GM12878 (cell line): ENCODE data around the gene SPCS3. TPM values are rescaled to one million over a fixed set of nuclear protein-coding genes. Genes with fewer than 3 reads are reported as not detected.

Experiments
- ATF2 ChIP-seq: IDR thresholded peaks from 2 replicates; pipeline ENCODE4 v1.6.1; 2012; ENCODE audit warnings: low read length, inconsistent platforms
- ATF7 ChIP-seq: fragments of 450-650 bp; IDR thresholded peaks from 2 replicates; pipeline ENCODE4 v1.6.1; 2016; ENCODE audit warnings: low read depth, mild to moderate bottlenecking
- BCL11A ChIP-seq: IDR thresholded peaks from 2 replicates; pipeline ENCODE4 v1.6.1; 2011; ENCODE audit warnings: low read depth, low read length
- BHLHE40 ChIP-seq, 2 experiments: fragments of 450-650 bp in 1 of 2; IDR thresholded peaks; 2 replicates each; pipeline ENCODE4 v1.6.1; 2011 to 2017; ENCODE audit warnings: low read depth in 2 of 2, borderline replicate concordance in 1 of 2, improper control_type of control experiment in 1 of 2, low read length in 1 of 2, mild to moderate bottlenecking in 1 of 2
- CBFB ChIP-seq: IDR thresholded peaks from 2 replicates; pipeline ENCODE4 v1.6.1; 2016; ENCODE audit warnings: antibody characterized with exemption, low read depth
- CREB1 ChIP-seq: IDR thresholded peaks from 2 replicates; pipeline ENCODE4 v1.6.1; 2012; ENCODE audit warnings: low read depth, mild to moderate bottlenecking, inconsistent platforms
- DPF2 ChIP-seq: fragments of 450-650 bp; IDR thresholded peaks from 2 replicates; pipeline ENCODE4 v1.6.1; 2017; ENCODE audit warnings: mild to moderate bottlenecking
- EP300 ChIP-seq, 2 experiments: fragments of 150-350 bp in 1 of 2; IDR thresholded peaks; 2 replicates each; pipeline ENCODE4 v1.6.1; 2011 to 2012; ENCODE audit warnings: low read depth in 2 of 2, low read length in 2 of 2, borderline replicate concordance in 1 of 2, improper control_type of control experiment in 1 of 2, inconsistent platforms in 1 of 2; ENCODE audit not compliant: control insufficient read depth in 1 of 2
- FOXM1 ChIP-seq: IDR thresholded peaks from 2 replicates; pipeline ENCODE4 v1.6.1; 2012; ENCODE audit warnings: low read depth, mild to moderate bottlenecking, inconsistent platforms, low read length, moderate library complexity
- GABPA ChIP-seq: IDR thresholded peaks from 2 replicates; pipeline ENCODE4 v1.6.1; 2014; ENCODE audit warnings: antibody characterized with exemption, low read depth, mild to moderate bottlenecking, inconsistent platforms
- HDAC6 ChIP-seq: fragments of 200-600 bp; sonication (generic); IDR thresholded peaks from one replicate; pipeline ENCODE4 v1.8.0; 2017; ENCODE audit warnings: antibody characterized with exemption; ENCODE audit not compliant: unreplicated experiment
- MEF2A ChIP-seq: IDR thresholded peaks from 2 replicates; pipeline ENCODE4 v1.6.1; 2011; ENCODE audit warnings: low read depth, mild to moderate bottlenecking, low read length, moderate library complexity; ENCODE audit not compliant: insufficient read depth
- MEF2B ChIP-seq: fragments of 450-650 bp; IDR thresholded peaks from 2 replicates; pipeline ENCODE4 v1.6.1; 2018; ENCODE audit warnings: mild to moderate bottlenecking, moderate library complexity; ENCODE audit not compliant: partially characterized antibody, poor library complexity, severe bottlenecking
- NR2F1 ChIP-seq: fragments of 450-650 bp; conservative IDR thresholded peaks from 2 replicates; pipeline ENCODE4 v1.6.1; 2017; ENCODE audit warnings: mild to moderate bottlenecking
- PAX5 ChIP-seq: IDR thresholded peaks from 2 replicates; pipeline ENCODE4 v1.6.1; 2011; ENCODE audit warnings: low read depth, low read length, borderline replicate concordance
- PKNOX1 ChIP-seq: fragments of 450-650 bp; IDR thresholded peaks from 2 replicates; pipeline ENCODE4 v1.6.1; 2016; ENCODE audit warnings: mild to moderate bottlenecking
- PML ChIP-seq: IDR thresholded peaks from 2 replicates; pipeline ENCODE4 v1.6.1; 2012; ENCODE audit warnings: low read length, inconsistent platforms
- POLR2A ChIP-seq: IDR thresholded peaks from 2 replicates; pipeline ENCODE4 v1.6.1; 2011; ENCODE audit warnings: low read depth, mild to moderate bottlenecking, low read length
- SPI1 ChIP-seq: IDR thresholded peaks from 2 replicates; pipeline ENCODE4 v1.6.1; 2011; ENCODE audit warnings: low read depth, mild to moderate bottlenecking, low read length, moderate library complexity, borderline replicate concordance; ENCODE audit not compliant: insufficient read depth
- STAT3 ChIP-seq: IDR thresholded peaks from 2 replicates; pipeline ENCODE4 v1.6.1; 2011; ENCODE audit warnings: low read depth, low read length, improper control_type of control experiment
- TBL1XR1 ChIP-seq: IDR thresholded peaks from 2 replicates; pipeline ENCODE4 v1.6.1; 2012; ENCODE audit warnings: low read depth, low read length, improper control_type of control experiment
- TCF3 ChIP-seq: IDR thresholded peaks from 2 replicates; pipeline ENCODE4 v1.6.1; 2012; ENCODE audit warnings: low read depth, mild to moderate bottlenecking, low read length, borderline replicate concordance; ENCODE audit not compliant: insufficient read depth
- ZBTB40 ChIP-seq: fragments of 450-650 bp; IDR thresholded peaks from 2 replicates; pipeline ENCODE4 v1.6.1; 2016; ENCODE audit warnings: mild to moderate bottlenecking, moderate library complexity, borderline replicate concordance
- ZNF207 ChIP-seq: fragments of 450-650 bp; IDR thresholded peaks from 2 replicates; pipeline ENCODE4 v1.6.1; 2014; ENCODE audit warnings: antibody characterized with exemption, mild to moderate bottlenecking, borderline replicate concordance
- ZNF24 ChIP-seq: fragments of 450-650 bp; IDR thresholded peaks from 2 replicates; pipeline ENCODE4 v1.6.1; 2017; ENCODE audit warnings: antibody characterized with exemption, mild to moderate bottlenecking
- ZNF622 ChIP-seq: fragments of 450-650 bp; IDR thresholded peaks from 2 replicates; pipeline ENCODE4 v1.6.1; 2017; ENCODE audit warnings: mild to moderate bottlenecking, inconsistent platforms
- polyA plus RNA-seq, 11 experiments: library from polyadenylated mRNA; depleted of rRNA in 4 of 11; unstranded in 6 of 11; stranded (reverse) in 5 of 11; fragments of >200 nt; fragmentation: Nextera tagmentation in 4 of 11; fragmentation: Illumina TruSeq in 1 of 11; extraction: Ambion mirVana in 4 of 11; extraction: Trizol in 1 of 11; gene quantifications; 1 replicate in 1 of 11; 2 replicates in 10 of 11; pipeline versions ENCODE4 v1.2.1 to v1.2.3, GENCODE V29; 2011 to 2016; ENCODE audit warnings: inconsistent platforms in 2 of 11, missing spikeins in 2 of 11, low read depth in 1 of 11
- total RNA-seq, 4 experiments: library from RNA; depleted of rRNA in 3 of 4; stranded (reverse); fragments of >200 nt in 3 of 4; fragmentation: Illumina TruSeq in 1 of 4; extraction: Trizol in 1 of 4; gene quantifications; 2 replicates each; pipeline versions ENCODE4 v1.2.1 to v1.2.3, GENCODE V29; 2013 to 2021

SPCS3 gene
- total and polyA plus RNA-seq, 10 of the 15 experiments (the other 5 are each of a cell fraction or from before 2014, with no cell fraction given): 50.0 to 151 (median 76.4) TPM

- peak; percentile 58; the same call in 1 of the 2 replicates for TF ChIP-seq PKNOX1
- TF ChIP-seq ZNF207: no peak
- 0 out of 2 replicates have a peak, but pooled peaks have one; percentile 32 for TF ChIP-seq CBFB
- peak; percentile 70 to 76; a peak in 2 of 4 replicates for TF ChIP-seq BHLHE40 (IDR thresholded peaks at IDR 0.05; ENCODE audit: borderline replicate concordance in 1 of 2, low read depth in 2 of 2, low read length in 1 of 2)
- TF ChIP-seq SPI1: 0 out of 2 replicates have a peak, but pooled peaks have one; percentile 2
- peak; percentile 69 for TF ChIP-seq NR2F1
- TF ChIP-seq FOXM1: 0 out of 2 replicates have a peak, but pooled peaks have one; percentile 39
- no peak for TF ChIP-seq POLR2A
- peak; percentile 79 for TF ChIP-seq MEF2B
- 0 out of 2 replicates have a peak, but pooled peaks have one; percentile 24 for TF ChIP-seq DPF2
- 0 out of 2 replicates have a peak, but pooled peaks have one; percentile 45 for TF ChIP-seq MEF2A
- TF ChIP-seq CREB1: peak; percentile 76
- 0 out of 2 replicates have a peak, but pooled peaks have one; percentile 27 for TF ChIP-seq GABPA
- TF ChIP-seq EP300 (IDR thresholded peaks at IDR 0.05; ENCODE audit: borderline replicate concordance in 1 of 2, control insufficient read depth in 1 of 2, low read depth in 2 of 2, low read length in 2 of 2): peak; percentile 13 to 32; a peak in 1 of 4 replicates
- TF ChIP-seq STAT3: no peak
- TF ChIP-seq ZNF622: no peak
- TF ChIP-seq BCL11A: peak; percentile 47; the same call in 1 of the 2 replicates
- peak; percentile 86 for TF ChIP-seq PAX5
- no peak for TF ChIP-seq ZBTB40
- 0 out of 2 replicates have a peak, but pooled peaks have one; percentile 17 for TF ChIP-seq TBL1XR1
- 0 out of 2 replicates have a peak, but pooled peaks have one; percentile 26 for TF ChIP-seq PML
- peak; percentile 67 for TF ChIP-seq ATF2
- no peak for TF ChIP-seq HDAC6
- TF ChIP-seq TCF3: peak; percentile 76; the same call in 1 of the 2 replicates
- TF ChIP-seq ZNF24: peak; percentile 87
- TF ChIP-seq ATF7: peak; percentile 61; the same call in 1 of the 2 replicates
- TF ChIP-seq, all 136 proteins: peak for 32
These were observed 10.7 kb upstream of the SPCS3 start (continued) for GRCh38 chr4:176309046-176309445.
